HCT116 (cell line): ENCODE results near the gene SORL1.

Experiments used
- CEBPB ChIP-seq: IDR thresholded peaks from 2 replicates; pipeline ENCODE4 v1.6.1; 2012; ENCODE audit warnings: low read depth
- EZH2phosphoT487 ChIP-seq: fragments of 200-600 bp; IDR thresholded peaks from 2 replicates; pipeline ENCODE4 v1.6.1; 2018; ENCODE audit warnings: antibody characterized with exemption, borderline replicate concordance
- POLR2A ChIP-seq: IDR thresholded peaks from 2 replicates; pipeline ENCODE4 v1.7.0; 2011; ENCODE audit warnings: borderline replicate concordance; ENCODE audit not compliant: insufficient read depth, insufficient read length; ENCODE audit errors: extremely low read depth
- POLR2AphosphoS5 ChIP-seq: IDR thresholded peaks from 2 replicates; pipeline ENCODE4 v1.6.1; 2011; ENCODE audit warnings: mild to moderate bottlenecking, low read depth, low read length, moderate library complexity
- RAD21 ChIP-seq: IDR thresholded peaks from 2 replicates; pipeline ENCODE4 v1.6.1; 2012; ENCODE audit warnings: low read depth, mild to moderate bottlenecking
- YY1 ChIP-seq: IDR thresholded peaks from 2 replicates; pipeline ENCODE4 v1.6.1; 2011; ENCODE audit warnings: low read length, low read depth, moderate library complexity, mild to moderate bottlenecking; ENCODE audit not compliant: insufficient replicate concordance; ENCODE audit errors: extremely low read depth
- ZFX ChIP-seq: fragments of 450-650 bp; IDR thresholded peaks from 2 replicates; pipeline ENCODE4 v1.6.1; 2017
- TF ChIP-seq, protein P1 (sequence below), 3 experiments: fragments of 200-600 bp in 1 of 3; sonication (generic) in 1 of 3; IDR thresholded peaks in 2 of 3; conservative IDR thresholded peaks in 1 of 3; 2 replicates each; pipeline ENCODE4 v1.5.1; 2012 to 2017; ENCODE audit warnings: low read depth in 2 of 3, low read length in 2 of 3, antibody characterized with exemption in 1 of 3, borderline replicate concordance in 1 of 3, control low read depth in 1 of 3, mild to moderate bottlenecking in 1 of 3, mixed read lengths in 1 of 3, mixed run types in 1 of 3, moderate library complexity in 1 of 3; ENCODE audit not compliant: insufficient read depth in 1 of 3
- TF ChIP-seq, protein P2 (sequence below): IDR thresholded peaks from 2 replicates; pipeline ENCODE4 v1.6.1; 2012

DNA sequence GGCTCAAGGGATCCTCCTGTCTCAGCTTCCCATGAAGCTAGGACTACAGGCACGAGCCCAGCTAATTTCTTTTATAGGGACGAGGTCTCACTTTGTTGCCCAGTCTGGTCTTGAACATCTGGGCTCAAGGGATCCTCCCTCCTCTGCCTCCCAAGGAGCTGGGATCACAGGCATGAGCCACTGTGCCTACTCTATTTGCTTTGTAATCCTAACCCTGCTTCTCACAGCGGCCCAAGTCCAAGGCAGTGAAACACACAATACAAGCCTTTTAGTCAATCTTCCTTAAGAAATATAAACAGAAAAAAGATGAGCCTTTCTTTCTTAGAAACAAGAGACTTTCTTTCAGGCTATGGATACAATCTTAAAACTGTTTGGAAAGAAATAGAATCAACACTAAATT, 115.9 kb downstream of the SORL1 start:
- no peak for TF ChIP-seq YY1
- TF ChIP-seq, protein P1, sequence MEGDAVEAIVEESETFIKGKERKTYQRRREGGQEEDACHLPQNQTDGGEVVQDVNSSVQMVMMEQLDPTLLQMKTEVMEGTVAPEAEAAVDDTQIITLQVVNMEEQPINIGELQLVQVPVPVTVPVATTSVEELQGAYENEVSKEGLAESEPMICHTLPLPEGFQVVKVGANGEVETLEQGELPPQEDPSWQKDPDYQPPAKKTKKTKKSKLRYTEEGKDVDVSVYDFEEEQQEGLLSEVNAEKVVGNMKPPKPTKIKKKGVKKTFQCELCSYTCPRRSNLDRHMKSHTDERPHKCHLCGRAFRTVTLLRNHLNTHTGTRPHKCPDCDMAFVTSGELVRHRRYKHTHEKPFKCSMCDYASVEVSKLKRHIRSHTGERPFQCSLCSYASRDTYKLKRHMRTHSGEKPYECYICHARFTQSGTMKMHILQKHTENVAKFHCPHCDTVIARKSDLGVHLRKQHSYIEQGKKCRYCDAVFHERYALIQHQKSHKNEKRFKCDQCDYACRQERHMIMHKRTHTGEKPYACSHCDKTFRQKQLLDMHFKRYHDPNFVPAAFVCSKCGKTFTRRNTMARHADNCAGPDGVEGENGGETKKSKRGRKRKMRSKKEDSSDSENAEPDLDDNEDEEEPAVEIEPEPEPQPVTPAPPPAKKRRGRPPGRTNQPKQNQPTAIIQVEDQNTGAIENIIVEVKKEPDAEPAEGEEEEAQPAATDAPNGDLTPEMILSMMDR (IDR thresholded peaks at IDR 0.05 in 2 of 3, conservative IDR thresholded peaks at IDR 0.05 in 1 of 3; ENCODE audit: borderline replicate concordance in 1 of 3, insufficient read depth in 1 of 3, low read depth in 2 of 3, low read length in 2 of 3): no peak
- TF ChIP-seq CEBPB: no peak
- no peak for TF ChIP-seq POLR2A
- no peak for TF ChIP-seq ZFX
- TF ChIP-seq EZH2phosphoT487: no peak
- no peak for TF ChIP-seq RAD21
- TF ChIP-seq POLR2AphosphoS5: no peak
- TF ChIP-seq, protein P2, sequence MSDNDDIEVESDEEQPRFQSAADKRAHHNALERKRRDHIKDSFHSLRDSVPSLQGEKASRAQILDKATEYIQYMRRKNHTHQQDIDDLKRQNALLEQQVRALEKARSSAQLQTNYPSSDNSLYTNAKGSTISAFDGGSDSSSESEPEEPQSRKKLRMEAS: no peak
